T-helper 1 cell treated with Interleukin-12 subunit alpha and Interleukin-12 subunit beta and Interleukin-4 antibody, amounts not matched to agents 30 ng/mL and 1 ng/mL, for 36 hours (primary cell): Measurements from ENCODE around the gene FAM163B. TPM values are rescaled to one million over a fixed set of nuclear protein-coding genes. Genes with fewer than 3 reads are reported as not detected.

Source experiments
- intact Hi-C: fragments of 100-400 bp; cut with micrococcal nuclease; formaldehyde crosslinking; loops from one replicate; pipeline ENCODE4 v1.15.1; 2024
- total RNA-seq: library from RNA; stranded (reverse); gene quantifications from 2 replicates; pipeline ENCODE4 v1.2.3, GENCODE V29; 2022

FAM163B gene
- total RNA-seq, 1 donor from 2014 or later: not detected

DNA sequence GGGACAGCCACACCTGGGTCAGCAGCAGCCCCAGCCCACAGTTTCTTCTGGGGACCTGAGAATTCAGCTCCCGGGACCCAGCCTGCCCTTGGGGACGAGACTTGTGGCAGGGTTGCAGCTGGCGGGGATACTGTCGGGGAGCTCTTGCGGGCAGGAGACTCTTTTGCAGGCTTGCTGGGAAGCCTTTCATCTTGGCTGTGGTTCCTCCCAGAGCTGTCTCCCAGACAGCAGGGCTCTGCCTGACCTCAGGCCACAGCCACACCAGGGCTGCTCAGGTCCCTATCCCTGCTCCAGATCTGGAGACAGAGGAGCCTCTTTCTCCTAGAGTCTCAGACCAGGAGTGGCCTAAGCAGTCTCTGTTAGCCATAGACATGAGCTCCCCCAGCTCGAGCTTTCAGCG lies 79.7 kb downstream of the FAM163B start:
- intact Hi-C loops: no loop called here

DNA sequence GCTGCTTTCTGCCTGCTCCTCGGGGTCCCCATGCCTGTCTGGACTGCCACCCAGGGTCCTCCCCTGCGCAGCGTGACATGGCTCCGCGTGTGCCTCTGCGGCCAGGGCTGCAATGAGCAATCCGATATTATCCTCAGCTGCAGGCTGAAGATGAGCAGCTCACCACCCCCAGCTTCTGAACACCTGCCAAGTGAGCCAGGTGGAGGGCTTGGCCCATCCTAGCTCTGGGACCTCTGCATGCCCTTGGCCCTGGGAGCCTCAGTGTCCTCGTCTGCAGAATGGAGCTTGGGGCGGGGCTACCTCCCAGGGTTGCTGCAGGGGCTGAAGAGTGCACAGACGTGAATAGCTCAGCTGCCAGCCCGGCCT lies 80.3 kb downstream of the FAM163B start:
- intact Hi-C loops: no loop called here

DNA sequence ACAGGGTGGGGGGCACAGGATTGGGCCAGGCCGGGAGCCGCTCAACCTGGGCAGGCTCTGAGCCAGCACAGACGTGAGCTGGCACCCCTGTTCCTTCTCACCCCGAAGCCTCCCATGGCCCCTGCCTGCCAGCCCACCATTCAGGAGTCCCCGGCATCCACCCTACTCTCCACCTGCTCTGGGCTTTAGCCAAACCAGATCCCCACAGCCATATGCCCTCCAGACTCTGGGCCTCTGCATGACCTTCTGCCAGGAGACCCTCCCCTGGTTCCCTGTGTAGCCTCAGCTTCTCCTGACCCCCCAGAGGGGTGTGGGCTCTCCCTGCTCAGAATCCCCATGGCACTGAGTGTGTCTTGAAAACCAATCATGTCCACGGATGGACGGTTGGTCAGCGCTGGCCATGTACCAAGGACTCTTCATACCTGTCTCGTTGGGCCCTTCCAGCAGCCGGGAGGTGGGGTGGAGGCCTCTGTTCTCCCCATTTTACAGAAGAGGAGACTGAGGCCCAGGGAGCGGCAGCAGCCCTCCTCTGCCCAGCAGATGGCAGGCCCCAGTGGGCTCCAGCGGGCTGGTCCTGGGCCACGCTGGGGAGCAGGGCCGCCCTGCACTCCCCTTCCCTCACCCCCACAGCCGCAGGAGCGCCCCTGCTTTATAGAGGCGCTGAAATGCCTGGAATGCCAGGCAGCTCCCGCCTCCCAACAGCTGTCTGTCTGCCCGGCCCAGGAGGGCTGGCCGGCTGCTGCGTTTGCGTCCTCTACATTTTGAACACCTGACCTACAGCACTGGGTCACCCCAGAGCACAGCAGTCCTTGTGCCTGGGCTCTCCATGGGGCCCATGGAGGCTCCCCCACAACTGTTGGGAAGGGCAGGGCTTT lies 81.0 kb downstream of the FAM163B start:
- intact Hi-C loops: no loop called here

DNA sequence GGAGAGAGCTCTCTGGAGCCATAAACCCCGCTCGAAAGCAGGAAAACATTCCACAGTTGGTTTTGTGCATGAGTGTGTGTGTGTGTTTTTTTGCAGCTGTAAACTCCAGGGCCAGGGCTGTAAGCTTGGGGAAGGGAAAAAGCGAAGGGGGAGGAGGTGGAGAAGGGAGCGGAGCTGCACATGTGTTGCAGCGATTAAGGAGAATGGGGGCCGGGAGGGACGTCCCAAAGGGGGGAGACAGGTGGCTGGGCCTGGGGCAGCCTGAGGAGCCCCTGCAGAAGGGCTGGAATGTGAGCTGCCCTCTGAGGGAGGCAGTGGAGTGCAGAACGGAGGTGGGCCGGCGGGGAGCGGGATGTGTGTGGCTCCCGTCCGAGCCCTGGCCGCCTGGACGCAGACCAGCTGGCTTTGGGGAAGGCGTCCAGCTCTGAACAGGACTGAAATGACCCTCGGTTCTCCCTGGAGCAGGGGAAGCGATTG lies 81.7 kb downstream of the FAM163B start:
- intact Hi-C loops: no loop called here

Other genes starting within 250 kb of the FAM163B start
- 227 and 232 TPM in 2 replicates for gene SURF4, start 233.3 kb downstream of the FAM163B start, total RNA-seq
- gene STKLD1, start 233.0 kb downstream of the FAM163B start, total RNA-seq: 0.39 and 1.3 TPM in 2 replicates
- 24.0 and 26.3 TPM in 2 replicates for gene REXO4, start 191.4 kb downstream of the FAM163B start, total RNA-seq
- gene ADAMTS13, start 187.0 kb downstream of the FAM163B start, total RNA-seq: 1.7 and 2.5 TPM in 2 replicates
- 0.78 and 1.3 TPM in 2 replicates for gene CACFD1, start 149.4 kb downstream of the FAM163B start, total RNA-seq
- 3.2 and 4.2 TPM in 2 replicates for gene SLC2A6, start 130.3 kb downstream of the FAM163B start, total RNA-seq
- not detected in 2 replicates for gene MYMK, start 84.4 kb downstream of the FAM163B start, total RNA-seq
- not detected in 2 replicates for gene ADAMTSL2, start 74.7 kb downstream of the FAM163B start, total RNA-seq
- gene DBH, start 27.0 kb upstream of the FAM163B start, total RNA-seq: 0.05 TPM in 1 of 2 replicates, not detected in the other
- 0.41 and 0.71 TPM in 2 replicates for gene SARDH, start 129.0 kb upstream of the FAM163B start, total RNA-seq